GM12891 (cell line): ENCODE data around the gene PHKG2.

Source experiments
- PAX5 ChIP-seq: IDR thresholded peaks from 2 replicates; pipeline ENCODE4 v1.6.1; 2011; ENCODE audit warnings: low read length, moderate library complexity, mild to moderate bottlenecking; ENCODE audit not compliant: insufficient read depth, severe bottlenecking
- POLR2A ChIP-seq: IDR thresholded peaks from 2 replicates; pipeline ENCODE4 v1.6.1; 2011; ENCODE audit warnings: low read depth, low read length, control low read depth
- POLR2AphosphoS5 ChIP-seq: IDR thresholded peaks from 2 replicates; pipeline ENCODE4 v1.6.1; 2011; ENCODE audit warnings: low read depth, low read length, control low read depth
- POU2F2 ChIP-seq: IDR thresholded peaks from 2 replicates; pipeline ENCODE4 v1.6.1; 2011; ENCODE audit warnings: low read depth, mild to moderate bottlenecking, control low read depth, low read length, moderate library complexity
- SPI1 ChIP-seq: IDR thresholded peaks from 2 replicates; pipeline ENCODE4 v1.6.1; 2011; ENCODE audit warnings: low read depth, low read length, control low read depth
- TAF1 ChIP-seq: IDR thresholded peaks from 2 replicates; pipeline ENCODE4 v1.6.1; 2011; ENCODE audit warnings: low read depth, low read length, control low read depth

GRCh38 chr16:30700491-30700890, 47.7 kb upstream of the PHKG2 start:
- no peak for TF ChIP-seq POLR2AphosphoS5
- no peak for TF ChIP-seq TAF1
- no peak for TF ChIP-seq POLR2A
- no peak for TF ChIP-seq PAX5
- no peak for TF ChIP-seq SPI1
- no peak for TF ChIP-seq POU2F2
